DOHH2 (cell line): ENCODE data around the gene ARF3.

Experiments
- EZH2phosphoT487 ChIP-seq: fragments of 200-600 bp; sonication (generic); IDR thresholded peaks from 2 replicates; pipeline ENCODE4 v1.6.1; 2017; ENCODE audit warnings: borderline replicate concordance, mild to moderate bottlenecking, antibody characterized with exemption, low read length, moderate library complexity, mixed read lengths
- TF ChIP-seq, protein P1 (sequence below): fragments of 200-600 bp; sonication (generic); IDR thresholded peaks from one replicate; pipeline ENCODE4 v1.5.1; 2014; ENCODE audit warnings: antibody characterized with exemption, mild to moderate bottlenecking, low read depth, low read length; ENCODE audit not compliant: poor library complexity, severe bottlenecking

DNA sequence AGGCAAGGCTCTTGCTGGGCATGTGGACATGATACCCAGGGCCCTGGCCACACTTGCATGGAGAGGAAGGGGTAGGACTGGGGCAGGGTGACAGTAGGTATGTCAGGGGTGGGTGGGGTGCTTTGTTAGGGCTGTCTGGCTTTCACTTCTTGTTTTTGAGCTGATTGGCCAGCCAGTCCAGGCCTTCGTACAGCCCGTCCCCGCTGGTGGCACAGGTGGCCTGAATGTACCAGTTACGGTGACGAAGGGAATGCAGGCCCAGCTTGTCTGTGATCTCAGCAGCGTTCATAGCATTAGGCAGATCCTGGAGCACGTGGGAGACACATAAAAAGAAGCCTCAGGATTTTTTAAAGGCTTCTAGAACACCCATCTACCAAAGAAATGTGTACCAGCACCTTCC, 18.5 kb downstream of the ARF3 start:
- TF ChIP-seq, protein P1, sequence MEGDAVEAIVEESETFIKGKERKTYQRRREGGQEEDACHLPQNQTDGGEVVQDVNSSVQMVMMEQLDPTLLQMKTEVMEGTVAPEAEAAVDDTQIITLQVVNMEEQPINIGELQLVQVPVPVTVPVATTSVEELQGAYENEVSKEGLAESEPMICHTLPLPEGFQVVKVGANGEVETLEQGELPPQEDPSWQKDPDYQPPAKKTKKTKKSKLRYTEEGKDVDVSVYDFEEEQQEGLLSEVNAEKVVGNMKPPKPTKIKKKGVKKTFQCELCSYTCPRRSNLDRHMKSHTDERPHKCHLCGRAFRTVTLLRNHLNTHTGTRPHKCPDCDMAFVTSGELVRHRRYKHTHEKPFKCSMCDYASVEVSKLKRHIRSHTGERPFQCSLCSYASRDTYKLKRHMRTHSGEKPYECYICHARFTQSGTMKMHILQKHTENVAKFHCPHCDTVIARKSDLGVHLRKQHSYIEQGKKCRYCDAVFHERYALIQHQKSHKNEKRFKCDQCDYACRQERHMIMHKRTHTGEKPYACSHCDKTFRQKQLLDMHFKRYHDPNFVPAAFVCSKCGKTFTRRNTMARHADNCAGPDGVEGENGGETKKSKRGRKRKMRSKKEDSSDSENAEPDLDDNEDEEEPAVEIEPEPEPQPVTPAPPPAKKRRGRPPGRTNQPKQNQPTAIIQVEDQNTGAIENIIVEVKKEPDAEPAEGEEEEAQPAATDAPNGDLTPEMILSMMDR = no peak
- TF ChIP-seq EZH2phosphoT487 = no peak
